GM12872 (cell line): Measurements from ENCODE around the gene SLC1A2.

Experiments
- CTCF ChIP-seq: IDR thresholded peaks from 3 replicates; pipeline ENCODE4 v1.5.1; 2011; ENCODE audit warnings: low read depth, mild to moderate bottlenecking, low read length, moderate library complexity; ENCODE audit not compliant: insufficient read depth

SLC1A2 gene

GRCh38 chr11:35355102-35355749 lies 64.1 kb downstream of the SLC1A2 start:
- TF ChIP-seq CTCF, result no peak

GRCh38 chr11:35354644-35355043 lies 64.7 kb downstream of the SLC1A2 start:
- TF ChIP-seq CTCF, result no peak

- TF ChIP-seq CTCF, result no peak
These were observed 67.1 kb downstream of the SLC1A2 start for GRCh38 chr11:35352077-35352888.

GRCh38 chr11:35349897-35350296 lies 69.5 kb downstream of the SLC1A2 start:
- TF ChIP-seq CTCF, result no peak

GRCh38 chr11:35348898-35349687 lies 70.3 kb downstream of the SLC1A2 start:
- no peak for TF ChIP-seq CTCF

- no peak for TF ChIP-seq CTCF
These were observed 71.4 kb downstream of the SLC1A2 start for GRCh38 chr11:35347921-35348331.
